ENCODE data around the gene ABCA1.

- no peak for TF ChIP-seq EZH2 (IDR thresholded peaks at IDR 0.05)
- TF ChIP-seq POLR2AphosphoS5 (IDR thresholded peaks at IDR 0.05; ENCODE audit: borderline replicate concordance, low read depth, low read length): no peak
- no peak for TF ChIP-seq FOXP2 (optimal IDR thresholded peaks at IDR 0.05; ENCODE audit: control extremely low read depth, extremely low read length, insufficient read depth)
Measured at GRCh38 chr9:104914466-104914865, 13.5 kb downstream of the ABCA1 start.
